CD1c-positive myeloid dendritic cell (primary cell): ENCODE results near the gene ZNF823.

Source experiments
- DNase-seq: peaks from one replicate; pipeline ENCODE4 v3.0.0-alpha.2; 2016; ENCODE audit errors: extremely low spot score

The ZNF823 gene

DNA sequence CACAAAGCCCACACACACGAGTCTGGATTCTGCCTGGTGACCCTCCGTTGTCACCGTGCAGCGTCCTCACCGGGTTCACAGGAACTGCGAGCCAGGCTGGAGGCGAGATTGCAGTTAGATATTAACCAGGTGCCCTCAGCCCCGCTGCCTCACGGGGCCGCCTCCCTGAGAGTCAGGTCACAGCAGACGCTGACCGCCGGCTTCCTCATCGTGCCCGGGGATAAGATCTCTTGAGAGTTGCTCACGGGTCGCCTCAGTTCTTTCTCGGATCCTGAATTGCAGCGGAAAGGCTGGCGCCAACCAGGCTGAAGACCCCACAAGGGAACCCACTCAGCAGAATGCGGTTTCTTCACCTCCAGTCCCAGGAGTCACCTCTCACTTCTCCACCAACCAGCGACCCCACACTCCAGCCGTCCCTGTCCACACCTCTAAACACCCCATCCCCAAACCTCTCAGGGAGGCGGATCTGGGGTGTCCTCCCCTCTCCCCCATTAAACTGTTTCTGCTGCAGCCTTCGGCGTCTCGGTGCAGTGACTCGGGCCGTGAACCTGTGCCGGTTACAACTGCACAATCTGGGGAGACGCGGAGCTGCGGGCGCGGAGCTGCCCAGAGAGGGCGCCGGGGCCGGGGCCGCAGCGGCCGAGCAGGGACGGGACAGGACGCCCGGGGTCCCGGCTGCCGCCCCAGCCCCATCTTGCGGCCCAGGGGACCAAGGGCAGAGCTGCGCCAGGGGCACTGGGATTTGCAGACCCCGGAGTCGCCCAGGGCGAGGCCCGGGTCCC is 591 bp downstream of the ZNF823 start:
- DNase-seq, result peak; percentile 60

DNA sequence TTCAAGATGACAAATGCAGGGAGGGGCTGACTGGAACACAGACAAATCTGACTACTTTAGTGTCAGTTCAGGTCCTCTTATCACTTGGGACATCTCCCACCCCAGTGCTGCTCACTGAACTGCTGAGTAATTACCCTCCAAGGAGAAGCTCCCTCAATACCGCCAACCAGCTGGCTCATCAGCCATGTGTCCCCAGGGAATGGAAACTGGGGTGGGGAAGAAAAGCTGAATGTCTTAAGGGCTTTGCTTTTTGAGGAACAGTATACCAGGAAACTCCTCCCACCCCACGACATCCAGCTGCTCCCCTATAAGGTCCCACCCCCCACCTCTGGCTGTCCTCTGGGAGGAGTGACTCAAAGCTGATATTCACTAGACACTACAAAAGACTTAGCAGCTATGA is 2.0 kb downstream of the ZNF823 start:
- DNase-seq, result peak; percentile 62

DNA sequence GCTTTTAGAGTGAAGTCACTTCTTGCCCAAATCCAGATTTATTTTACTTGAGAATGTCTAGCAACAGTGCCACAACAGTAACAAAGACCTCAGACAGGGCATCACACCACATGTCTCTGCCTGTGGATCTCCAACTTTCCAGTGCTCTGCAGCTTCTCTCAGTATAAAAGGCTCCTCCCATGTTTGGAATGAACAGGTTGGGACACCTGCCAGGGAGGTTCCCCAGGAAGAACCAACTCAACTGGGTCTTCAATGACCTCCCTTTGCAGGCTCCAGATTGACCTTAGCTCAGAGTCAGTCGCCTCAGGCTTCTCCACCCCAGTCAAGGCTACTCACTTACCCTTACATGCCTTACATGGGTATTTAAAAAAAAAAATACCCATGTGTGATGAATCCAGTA is 3.4 kb downstream of the ZNF823 start:
- DNase-seq, result no peak

DNA sequence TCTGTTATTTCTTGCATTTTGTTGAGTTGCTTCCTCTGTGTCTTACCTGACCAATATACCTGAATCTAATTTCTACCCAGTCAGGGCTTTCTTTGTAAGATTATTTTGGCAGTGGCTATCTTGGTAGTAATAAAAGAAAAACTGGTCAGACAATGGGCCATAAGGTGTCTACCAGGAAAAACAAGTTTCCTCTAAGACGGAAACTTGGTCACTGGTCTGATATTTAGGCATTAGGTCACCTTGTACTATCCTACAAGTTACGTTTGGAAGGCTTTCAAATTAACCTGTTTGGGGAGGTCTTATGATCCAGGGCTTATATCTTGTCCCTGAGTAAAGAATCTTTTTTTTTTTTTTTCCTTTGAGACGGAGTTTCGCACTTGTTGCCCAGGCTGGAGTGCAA is 9.2 kb downstream of the ZNF823 start:
- DNase-seq, result no peak

DNA sequence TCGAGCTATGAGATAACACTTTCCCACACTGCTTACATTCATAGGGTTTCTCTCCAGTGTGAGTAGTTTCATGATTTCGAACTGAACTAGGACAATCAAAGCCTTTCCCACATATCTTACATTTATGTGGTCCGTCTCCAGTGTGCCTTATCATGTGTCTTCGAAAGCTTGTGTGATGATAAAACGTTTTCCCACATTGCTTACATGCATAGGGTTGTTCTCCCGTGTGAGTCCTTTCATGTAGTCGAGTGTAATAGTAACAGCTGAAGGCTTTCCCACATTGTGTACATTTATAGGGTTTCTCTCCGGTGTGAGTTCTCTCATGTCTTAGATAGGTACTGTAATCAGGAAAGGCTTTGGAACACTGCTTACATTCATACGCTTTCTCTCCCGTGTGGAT is 16.3 kb downstream of the ZNF823 start:
- DNase-seq, result no peak

DNA sequence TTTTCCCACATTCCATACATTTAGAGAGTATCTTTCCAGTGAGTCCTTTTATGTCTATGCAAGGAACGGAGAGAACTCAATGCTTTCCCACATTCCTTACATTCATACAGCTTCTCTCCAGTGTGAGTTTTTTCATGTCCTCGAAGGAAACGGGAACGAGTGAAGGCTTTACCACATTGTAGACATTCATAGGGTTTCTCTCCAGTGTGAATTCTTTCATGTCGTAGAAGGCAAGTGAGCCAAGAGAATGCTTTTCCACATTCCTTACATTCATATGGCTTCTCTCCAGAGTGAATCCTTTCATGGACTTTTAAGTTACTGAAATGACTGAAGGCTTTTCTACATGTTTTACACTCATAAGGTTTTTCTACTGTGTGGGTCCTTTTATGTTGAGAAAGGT is 17.1 kb downstream of the ZNF823 start:
- no peak for DNase-seq

DNA sequence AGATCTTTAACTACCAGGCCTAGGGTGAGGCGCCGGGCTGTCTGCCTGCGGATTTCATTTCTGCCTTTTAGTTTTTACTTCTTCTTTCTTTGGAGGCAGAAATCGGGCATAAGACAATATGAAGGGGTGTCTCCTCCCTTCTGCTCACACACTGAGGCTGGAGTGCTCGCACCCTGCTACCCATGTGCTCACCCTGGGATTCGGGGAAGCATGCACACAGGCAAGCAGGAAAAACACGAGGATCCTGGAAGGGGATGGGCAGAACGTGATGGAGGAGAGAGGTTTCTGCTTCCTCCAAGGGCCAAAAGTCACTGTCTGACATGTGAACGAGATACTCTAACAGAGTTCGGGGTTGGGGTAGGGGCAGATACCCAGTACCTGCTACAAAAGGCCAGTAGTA is 28.4 kb downstream of the ZNF823 start:
- DNase-seq, result no peak

DNA sequence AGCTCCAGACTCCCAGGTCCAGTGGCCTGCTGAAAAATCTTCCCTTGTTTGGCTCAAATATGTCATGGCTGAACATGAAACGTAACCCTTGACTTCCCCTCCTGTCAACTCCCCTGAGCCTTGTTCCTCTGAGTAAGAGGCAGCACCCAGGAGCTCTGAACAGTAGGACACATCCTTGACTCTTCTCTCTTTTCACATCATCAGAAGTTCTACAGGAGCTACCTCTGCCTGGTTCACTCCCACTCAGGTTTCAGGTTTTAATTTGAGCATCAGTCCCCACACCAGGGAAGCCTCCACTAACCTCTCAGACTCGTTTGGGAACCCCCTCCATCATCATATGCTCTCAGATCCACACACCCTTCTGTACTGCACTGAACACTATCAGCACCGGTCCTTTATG is 30.3 kb downstream of the ZNF823 start:
- no peak for DNase-seq

DNA sequence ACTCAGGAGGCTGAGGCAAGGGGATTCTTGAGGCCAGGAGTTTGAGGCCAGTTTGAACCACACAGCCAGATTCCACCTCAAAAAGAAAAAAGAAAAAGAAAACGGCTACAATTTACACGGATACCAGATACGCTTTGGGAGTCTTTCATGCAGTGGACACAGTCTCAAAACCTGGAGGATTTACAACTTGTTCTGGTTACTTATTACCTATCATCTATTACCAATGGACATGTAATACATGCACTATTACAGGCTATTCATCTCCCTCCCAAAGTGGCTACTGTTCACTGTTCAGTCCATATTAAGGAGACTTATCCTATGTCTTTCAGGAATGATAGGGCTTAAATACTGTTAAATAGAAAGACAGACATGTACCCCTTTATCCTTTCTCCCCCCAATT is 33.3 kb downstream of the ZNF823 start:
- DNase-seq, result no peak

DNA sequence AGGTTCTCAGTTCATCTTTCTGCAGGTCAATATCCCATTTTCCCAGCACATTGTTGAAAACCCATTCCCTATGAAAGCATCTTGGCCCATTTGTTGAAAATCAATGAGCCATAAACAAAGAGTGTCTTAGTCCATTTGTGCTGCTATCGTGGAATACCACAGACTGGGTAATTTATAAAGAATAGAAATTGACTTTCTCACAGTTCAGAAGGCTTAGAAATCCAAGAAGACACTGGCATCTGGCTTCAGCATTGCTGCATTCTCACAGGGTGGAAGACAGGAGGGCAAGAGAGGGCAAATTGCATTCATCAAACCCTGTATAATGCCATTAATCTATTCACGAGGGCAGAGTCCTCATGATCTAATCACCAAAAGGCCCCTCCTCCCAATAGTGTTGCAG is 34.1 kb downstream of the ZNF823 start:
- DNase-seq, result no peak

DNA sequence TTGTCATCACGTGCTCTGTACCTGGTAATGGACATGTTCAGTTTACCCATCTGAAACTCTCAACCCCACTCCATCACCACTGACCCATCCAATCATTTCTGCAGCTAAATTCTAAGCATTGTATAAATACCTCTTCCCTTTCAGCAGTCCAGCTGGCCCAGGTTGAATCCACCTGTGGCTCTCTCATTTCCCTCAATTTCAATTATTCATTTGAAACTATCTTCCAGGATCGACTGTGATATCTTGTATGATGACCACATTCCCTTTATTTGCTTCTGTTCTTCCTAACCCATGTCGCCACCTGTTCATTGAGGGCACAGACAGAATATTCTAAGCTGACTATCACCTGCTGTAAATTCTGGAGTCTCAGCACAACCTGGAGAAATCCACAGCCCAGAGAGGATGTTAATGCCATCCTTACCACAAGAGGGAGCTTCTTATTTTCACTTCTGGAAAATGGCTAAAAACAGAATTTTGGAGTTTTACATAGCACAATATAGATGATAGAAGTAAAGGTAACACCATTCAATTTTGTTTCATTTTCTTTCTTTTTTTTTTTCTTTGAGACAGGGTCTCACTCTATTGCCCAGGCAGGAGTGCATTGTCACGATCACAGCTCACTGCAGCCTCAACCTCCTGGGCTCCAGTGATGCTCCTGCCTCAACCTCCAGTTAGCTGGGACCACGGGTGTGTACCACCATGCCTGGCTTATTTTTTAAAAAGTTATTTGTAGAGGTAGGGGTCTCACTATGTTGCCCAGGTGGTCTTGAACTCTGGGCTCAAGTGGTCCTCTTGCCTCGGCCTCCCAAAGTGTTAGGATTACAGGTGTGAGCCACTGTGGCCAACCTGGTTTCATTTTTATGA is 38.6 kb downstream of the ZNF823 start:
- peak; percentile 58 for DNase-seq

DNA sequence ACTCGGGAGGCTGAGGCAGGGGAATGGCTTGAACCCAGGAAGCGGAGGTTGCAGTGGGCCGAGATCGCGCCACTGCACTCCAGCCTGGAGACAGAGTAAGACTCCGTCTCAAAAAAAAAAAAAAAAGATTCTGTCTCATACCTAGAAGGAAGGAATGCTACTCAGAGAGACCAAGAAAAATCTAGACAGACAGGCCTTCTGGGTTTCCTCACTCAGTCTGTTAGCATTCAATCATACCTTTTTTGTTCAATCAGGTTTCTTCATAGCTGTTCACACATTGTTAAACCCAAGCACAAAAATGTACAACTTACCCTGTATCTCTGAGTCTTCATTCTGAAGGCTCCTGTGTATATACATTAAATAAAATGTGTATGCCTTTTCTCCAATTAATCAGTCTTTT is 40.5 kb downstream of the ZNF823 start:
- no peak for DNase-seq

DNA sequence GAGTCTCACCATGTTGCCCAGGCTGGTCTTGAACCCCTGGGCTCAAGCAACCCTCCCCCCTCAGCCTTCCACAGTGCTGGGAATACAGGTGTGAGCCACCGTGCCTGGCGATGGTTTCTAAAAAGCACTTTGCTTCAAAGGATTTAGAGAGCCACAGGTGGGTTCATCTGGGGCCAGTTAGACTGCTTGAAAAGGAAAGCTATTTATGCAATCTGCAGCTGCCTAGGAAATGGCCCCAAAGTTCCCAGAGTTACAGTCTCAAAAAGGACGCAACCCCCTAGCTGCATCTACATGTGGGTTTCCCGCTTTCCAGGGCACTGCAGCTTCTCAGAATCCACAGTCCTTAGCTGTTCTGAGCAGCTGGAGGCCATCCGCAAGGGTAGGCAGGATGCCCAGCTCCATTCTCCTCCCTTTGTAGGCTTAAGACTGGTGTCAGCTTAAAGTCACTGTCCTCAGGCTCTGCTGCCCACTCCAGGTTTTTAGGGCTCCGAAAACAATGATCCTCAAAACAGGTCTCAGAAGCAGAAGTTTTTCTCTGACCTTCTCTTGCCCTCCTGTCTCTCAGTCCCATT is 41.4 kb downstream of the ZNF823 start:
- no peak for DNase-seq

DNA sequence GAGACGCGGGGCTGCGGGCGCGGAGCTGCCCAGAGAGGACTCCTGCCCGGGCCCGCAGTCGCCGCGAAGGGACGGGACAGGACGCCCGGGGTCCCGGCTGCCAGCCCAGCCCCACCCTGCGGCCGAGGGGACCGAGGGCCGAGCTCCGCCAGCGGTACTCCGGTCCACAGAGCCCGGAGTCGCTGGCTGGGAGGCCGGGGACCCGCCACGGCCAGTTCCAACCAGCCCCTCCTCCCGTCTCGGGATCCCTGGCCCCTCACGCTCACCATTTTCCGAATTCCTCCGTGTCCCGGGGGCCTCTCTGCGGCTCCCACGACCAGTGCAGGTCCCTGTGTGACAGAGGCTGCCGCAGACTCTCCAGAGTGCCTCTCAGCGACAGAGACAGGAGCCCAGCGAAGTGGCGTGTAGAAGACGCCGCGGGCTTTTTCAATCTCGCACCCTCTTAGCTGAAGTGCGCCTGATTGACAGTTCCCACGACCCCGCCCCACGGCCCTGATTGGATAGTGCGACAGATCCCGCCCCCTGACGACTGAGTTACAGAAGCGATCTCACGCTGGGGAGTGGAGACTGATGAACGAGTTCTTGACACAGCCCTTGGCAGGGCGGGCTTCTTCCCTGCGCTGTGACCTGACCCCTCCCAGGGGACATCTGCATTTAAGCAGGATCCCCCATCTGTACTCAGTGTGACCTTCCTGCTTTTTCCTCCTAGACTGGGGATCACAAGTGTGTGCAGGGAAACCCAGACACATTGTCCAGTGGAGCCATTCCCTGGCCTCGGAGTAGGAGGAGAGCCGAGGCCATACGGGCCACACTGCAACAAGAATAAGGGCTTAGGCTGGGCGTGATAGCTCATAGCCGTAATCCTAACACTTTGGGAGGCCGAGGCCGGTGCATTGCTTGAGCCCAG is 44.0 kb downstream of the ZNF823 start:
- DNase-seq, result peak; percentile 93

DNA sequence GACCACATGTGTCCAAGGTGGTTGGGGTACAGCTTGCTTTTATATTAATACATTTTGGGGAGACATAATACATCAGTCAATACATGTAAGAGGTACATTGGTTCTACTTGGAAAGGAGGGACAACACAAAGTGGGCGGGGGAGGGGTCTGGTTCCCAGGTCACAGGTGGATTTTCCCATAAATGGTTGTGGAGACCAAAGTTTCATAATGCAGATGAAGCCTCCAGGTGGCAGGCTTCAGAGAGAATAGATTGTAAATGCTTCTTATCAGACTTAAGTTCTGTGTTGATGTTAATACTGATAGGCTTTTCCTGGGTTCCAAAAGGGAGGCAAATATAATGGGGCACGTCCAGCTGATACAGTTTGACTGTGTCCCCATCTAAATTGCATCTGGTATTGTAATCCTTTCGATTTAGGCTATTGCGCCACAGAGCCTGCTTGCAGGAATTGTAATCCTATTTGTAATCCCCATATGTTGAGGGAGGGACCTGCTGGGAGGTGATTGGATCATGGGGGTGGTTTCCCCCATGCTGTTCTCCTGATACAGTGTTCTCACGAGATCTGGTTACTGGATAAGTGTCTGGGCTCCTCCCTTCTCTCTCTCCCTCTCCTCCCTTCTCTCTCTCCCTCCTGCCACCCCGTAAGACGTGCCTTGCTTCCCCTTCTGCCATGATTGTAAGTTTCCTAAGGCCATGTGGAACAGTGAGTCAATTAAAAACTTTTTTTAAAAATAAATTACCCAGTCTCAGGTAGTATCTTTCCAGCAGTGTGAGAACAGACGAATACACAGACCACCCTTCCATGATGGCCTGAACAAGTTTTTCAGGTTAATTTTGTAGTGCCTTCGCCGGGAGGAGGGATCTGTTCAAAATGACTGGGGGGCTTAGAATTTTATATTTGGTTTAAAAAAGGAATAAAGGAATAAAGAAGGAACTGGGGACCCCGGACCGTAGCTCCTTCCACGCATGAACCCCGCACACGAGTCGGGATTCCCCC is 44.9 kb downstream of the ZNF823 start:
- no peak for DNase-seq

DNA sequence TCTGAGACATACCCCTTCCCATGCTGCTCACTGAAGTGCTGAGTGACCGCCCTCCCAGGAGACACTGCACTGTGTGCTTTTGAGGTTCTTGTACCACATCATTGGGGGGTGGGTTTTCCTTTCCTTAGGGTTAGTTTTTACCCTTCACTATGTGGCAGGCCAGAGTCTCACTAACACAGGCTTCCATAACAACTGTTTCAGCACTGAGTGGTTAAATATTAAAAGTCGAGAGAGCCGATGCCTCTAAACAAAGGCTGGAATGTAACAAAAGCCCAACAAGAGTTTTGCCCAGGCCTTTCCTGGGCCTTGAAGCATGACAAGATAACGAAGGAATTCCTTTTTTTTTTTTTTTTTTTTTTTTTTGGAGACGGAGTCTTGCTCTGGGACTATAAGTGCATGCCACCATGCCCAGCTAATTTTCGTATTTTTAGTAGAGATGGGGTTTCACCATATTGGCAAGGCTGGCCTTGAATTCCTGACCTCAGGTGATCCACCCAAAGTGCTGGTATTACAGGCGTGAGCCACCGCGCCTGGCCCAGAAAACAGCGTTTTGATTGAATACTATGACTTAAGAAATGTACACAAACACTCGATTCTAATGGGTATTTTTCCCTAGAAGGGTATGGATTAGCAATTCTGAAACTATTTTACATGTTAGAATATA is 46.5 kb downstream of the ZNF823 start:
- DNase-seq, result no peak

DNA sequence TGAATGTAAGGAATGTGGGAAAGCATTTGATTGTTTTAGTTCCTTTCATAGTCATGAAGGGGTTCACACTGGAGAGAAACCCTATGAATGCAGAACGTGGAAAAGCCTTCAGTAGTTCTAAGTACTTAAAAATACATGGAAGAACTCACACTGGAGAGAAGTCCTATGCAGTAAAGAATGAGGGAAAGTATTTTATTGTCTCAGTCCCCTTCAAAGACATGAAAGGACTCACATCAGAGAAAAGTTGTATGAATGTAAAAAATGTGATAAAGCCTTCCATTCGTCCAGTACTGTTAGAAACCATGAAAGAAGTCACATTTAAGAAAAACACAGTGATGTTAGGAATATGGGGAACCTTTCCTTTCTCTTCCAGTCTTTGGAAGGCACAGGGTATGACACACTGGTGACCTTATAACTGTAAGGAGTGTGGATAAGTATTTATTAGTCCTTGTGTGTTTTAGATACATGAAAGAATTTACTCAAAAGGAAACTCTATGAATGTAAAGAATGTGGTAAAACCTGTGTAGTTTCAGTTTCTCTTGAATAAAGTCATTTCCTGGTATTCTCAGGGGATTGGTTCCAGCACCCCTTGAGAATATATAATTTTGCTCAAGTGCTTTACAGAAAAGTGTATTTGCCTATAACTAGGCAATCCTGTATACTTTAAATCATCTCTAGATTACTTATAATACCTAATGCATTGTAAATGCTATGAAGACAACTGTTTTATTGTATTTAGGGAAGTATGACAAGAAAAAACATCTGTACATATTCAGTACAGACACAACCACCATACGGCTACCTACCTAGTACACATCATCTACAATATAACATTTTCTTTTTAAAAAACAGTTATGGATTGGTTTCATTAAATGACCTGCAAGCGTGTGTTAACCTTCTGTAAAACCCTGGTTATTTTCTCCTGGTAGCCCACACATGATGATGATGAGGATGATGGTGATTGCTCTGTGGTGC is 52.8 kb downstream of the ZNF823 start:
- DNase-seq, result no peak

DNA sequence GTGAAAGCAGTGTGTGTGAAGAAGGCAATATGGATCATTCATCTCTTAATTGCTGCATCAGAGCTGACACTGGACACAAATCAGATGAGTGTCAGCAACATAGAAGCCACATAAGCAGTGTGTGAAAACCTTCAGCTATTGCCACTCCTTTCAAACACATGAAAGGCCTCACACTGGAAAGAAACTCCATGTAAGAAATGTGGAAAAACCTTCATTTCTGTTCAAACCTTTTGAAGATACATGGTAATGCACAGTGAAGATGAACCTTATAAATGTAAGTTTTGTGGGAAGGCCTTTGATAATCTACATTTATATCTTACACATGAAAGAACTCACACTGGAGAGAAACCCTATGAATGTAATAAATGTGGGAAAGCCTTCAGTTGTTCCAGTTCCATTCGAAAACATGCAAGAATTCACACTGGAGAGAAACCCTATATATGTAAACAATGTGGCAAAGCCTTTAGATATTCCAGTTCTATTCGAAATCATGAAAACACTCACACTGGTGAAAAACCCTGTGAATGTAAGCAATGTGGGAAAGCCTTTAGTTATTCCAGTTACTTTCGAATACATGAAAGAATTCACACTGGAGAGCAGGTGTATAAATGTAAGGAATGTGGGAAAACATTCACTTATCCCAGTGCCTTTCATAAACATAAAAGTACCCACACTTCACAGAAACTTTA is 53.6 kb downstream of the ZNF823 start:
- DNase-seq, result no peak
